Gastrocnemius medialis (tissue), 4 donors: Measurements from ENCODE around the gene VEZF1. TPM values are rescaled to one million over a fixed set of nuclear protein-coding genes. Genes with fewer than 3 reads are reported as not detected.
A peak's percentile ranks its signal among the peaks of the same experiment; 100 is the strongest.

ENCODE experiments used
- ATAC-seq, 2 donors: fragments of 150-250 bp; one replicate each; pipeline ENCODE4 v1.9.1; 2016
- DNase-seq, 2 donors: peaks; one replicate each; pipeline ENCODE4 v3.0.0-alpha.2; 2019
- H3K27ac ChIP-seq, 4 donors: fragments of 200-600 bp; sonication (generic); 1 replicate in 1 of 4; 2 replicates in 3 of 4; pipeline ENCODE4 v1.5.1; 2016 to 2018; ENCODE audit warnings: mild to moderate bottlenecking in 2 of 4, moderate library complexity in 1 of 4
- H3K27me3 ChIP-seq, 3 donors: fragments of 200-600 bp; sonication (generic) in 2 of 3; 1 replicate in 1 of 3; 2 replicates in 2 of 3; pipeline versions ENCODE4 v1.5.1 to v1.6.0; 2016 to 2019; ENCODE audit warnings: mild to moderate bottlenecking in 1 of 3, moderate library complexity in 1 of 3
- H3K36me3 ChIP-seq, 2 donors: fragments of 200-600 bp; sonication (generic) in 1 of 2; one replicate each; pipeline ENCODE4 v1.5.1; 2017 to 2018
- H3K4me1 ChIP-seq, 2 donors: fragments of 200-600 bp; sonication (generic) in 1 of 2; one replicate each; pipeline ENCODE4 v1.5.1; 2016 to 2017; ENCODE audit warnings: mild to moderate bottlenecking in 2 of 2
- H3K4me3 ChIP-seq, 4 donors: fragments of 200-600 bp; sonication (generic) in 3 of 4; 1 replicate in 1 of 4; 2 replicates in 3 of 4; pipeline ENCODE4 v1.5.1; 2016 to 2019; ENCODE audit warnings: mild to moderate bottlenecking in 2 of 4
- H3K9me3 ChIP-seq, 3 donors: fragments of 200-600 bp; sonication (generic) in 2 of 3; 1 replicate in 1 of 3; 2 replicates in 2 of 3; pipeline ENCODE4 v1.5.1; 2016 to 2019
- POLR2A ChIP-seq, 2 donors: fragments of 450-650 bp; IDR thresholded peaks; one replicate each; pipeline ENCODE4 v1.6.1; 2017; ENCODE audit warnings: antibody characterized with exemption in 2 of 2, mild to moderate bottlenecking in 2 of 2, moderate library complexity in 2 of 2
- in situ Hi-C, 4 donors: fragments of 200-750 bp; cut with MboI; loops; one replicate each; pipeline versions ENCODE4 v1.15.0 to v1.8.0; 2017; ENCODE audit warnings: low sequenced_read_pairs in 4 of 4
- intact Hi-C: fragments of 100-400 bp; cut with DNase I; formaldehyde crosslinking; loops from one replicate; pipeline ENCODE4 v1.15.1; 2023; ENCODE audit warnings: low total_unique reads
- total RNA-seq, 4 donors: library from RNA; depleted of rRNA; stranded (reverse); fragments of >200 nt; gene quantifications; one replicate each; pipeline versions ENCODE4 v1.1.0 to v1.2.3, GENCODE V29; 2016
- TF ChIP-seq, protein P1 (sequence below), 5 experiments: fragments of 450-650 bp in 3 of 5; fragments of 200-600 bp in 2 of 5; sonication (generic) in 2 of 5; IDR thresholded peaks in 4 of 5; conservative IDR thresholded peaks in 1 of 5; 1 replicate in 4 of 5; 2 replicates in 1 of 5; pipeline ENCODE4 v1.5.1; 2016 to 2019; ENCODE audit warnings: antibody characterized with exemption in 5 of 5, mild to moderate bottlenecking in 3 of 5, moderate library complexity in 3 of 5

VEZF1 gene
- total RNA-seq, 4 donors from 2014 or later = 99.9 to 137 (median 106) TPM

DNA sequence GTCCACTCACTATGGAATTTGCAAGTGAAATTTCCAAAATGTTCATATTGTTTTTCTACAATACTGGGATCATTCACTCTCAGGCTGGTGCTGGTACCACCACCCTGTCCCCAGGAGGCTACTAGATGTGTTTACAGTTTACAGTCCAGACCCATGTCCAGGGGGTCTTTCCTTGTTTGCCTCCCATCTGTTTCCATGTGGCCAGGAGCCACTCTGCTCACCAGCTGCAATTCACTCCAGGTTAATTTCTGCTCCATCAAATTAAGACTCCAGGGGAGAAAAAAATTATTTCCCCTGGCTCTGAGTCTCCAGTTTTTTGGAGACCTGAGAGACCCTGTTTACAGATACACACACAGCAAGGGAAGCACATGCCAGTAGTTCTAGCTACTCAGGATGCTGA lies 31.5 kb upstream of the VEZF1 start:
- no peak for DNase-seq
- no peaks in the 10 kb centered on the region for H3K4me1 ChIP-seq
- H3K36me3 ChIP-seq = no peaks in the 10 kb centered on the region
- no peaks in the 10 kb centered on the region for H3K9me3 ChIP-seq
- no peak for TF ChIP-seq POLR2A (IDR thresholded peaks at IDR 0.05)
- TF ChIP-seq, protein P1, sequence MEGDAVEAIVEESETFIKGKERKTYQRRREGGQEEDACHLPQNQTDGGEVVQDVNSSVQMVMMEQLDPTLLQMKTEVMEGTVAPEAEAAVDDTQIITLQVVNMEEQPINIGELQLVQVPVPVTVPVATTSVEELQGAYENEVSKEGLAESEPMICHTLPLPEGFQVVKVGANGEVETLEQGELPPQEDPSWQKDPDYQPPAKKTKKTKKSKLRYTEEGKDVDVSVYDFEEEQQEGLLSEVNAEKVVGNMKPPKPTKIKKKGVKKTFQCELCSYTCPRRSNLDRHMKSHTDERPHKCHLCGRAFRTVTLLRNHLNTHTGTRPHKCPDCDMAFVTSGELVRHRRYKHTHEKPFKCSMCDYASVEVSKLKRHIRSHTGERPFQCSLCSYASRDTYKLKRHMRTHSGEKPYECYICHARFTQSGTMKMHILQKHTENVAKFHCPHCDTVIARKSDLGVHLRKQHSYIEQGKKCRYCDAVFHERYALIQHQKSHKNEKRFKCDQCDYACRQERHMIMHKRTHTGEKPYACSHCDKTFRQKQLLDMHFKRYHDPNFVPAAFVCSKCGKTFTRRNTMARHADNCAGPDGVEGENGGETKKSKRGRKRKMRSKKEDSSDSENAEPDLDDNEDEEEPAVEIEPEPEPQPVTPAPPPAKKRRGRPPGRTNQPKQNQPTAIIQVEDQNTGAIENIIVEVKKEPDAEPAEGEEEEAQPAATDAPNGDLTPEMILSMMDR (IDR thresholded peaks at IDR 0.05 in 4 of 5, conservative IDR thresholded peaks at IDR 0.05 in 1 of 5) = no peak
- H3K27me3 ChIP-seq = no peaks in the 10 kb centered on the region
- H3K4me3 ChIP-seq = no peak overlapping the region
- in situ Hi-C loops = loop anchor here (10.0 to 25.0 kb wide), 4 partner anchors 55 to 895 kb away; no protein-coding TSS in a partner anchor
- no peak overlapping the region for H3K27ac ChIP-seq
- no peak for ATAC-seq
- intact Hi-C loops = no loop called here

DNA sequence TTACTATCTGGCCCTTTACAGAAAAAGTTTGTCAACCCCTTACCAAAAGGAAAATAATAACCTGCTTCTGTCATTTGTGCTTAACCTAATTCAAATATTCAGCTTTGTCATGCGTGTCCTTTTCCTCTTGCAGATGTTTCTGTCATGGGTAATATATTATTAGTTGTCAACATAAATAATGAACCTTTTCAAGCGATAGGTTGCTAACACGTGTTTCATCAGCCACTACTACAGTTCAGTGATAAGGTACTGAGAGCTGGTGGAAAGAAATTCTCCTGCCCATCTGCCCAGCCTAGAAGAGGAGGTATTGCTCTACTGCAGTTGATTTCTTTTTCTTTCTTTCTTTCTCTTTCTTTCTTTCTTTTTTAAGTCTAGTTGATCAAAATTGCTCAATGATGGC lies 31.0 kb upstream of the VEZF1 start:
- no peaks in the 10 kb centered on the region for H3K27me3 ChIP-seq
- no peak for ATAC-seq
- H3K4me3 ChIP-seq = no peak overlapping the region
- H3K9me3 ChIP-seq = no peaks in the 10 kb centered on the region
- no peaks in the 10 kb centered on the region for H3K36me3 ChIP-seq
- TF ChIP-seq POLR2A (IDR thresholded peaks at IDR 0.05) = no peak
- no peak overlapping the region for H3K27ac ChIP-seq
- intact Hi-C loops (no loop called here), in situ Hi-C loops (loop anchor here (10.0 to 25.0 kb wide), 4 partner anchors 56 to 894 kb away; no protein-coding TSS in a partner anchor)
- no peak for DNase-seq
- no peaks in the 10 kb centered on the region for H3K4me1 ChIP-seq

DNA sequence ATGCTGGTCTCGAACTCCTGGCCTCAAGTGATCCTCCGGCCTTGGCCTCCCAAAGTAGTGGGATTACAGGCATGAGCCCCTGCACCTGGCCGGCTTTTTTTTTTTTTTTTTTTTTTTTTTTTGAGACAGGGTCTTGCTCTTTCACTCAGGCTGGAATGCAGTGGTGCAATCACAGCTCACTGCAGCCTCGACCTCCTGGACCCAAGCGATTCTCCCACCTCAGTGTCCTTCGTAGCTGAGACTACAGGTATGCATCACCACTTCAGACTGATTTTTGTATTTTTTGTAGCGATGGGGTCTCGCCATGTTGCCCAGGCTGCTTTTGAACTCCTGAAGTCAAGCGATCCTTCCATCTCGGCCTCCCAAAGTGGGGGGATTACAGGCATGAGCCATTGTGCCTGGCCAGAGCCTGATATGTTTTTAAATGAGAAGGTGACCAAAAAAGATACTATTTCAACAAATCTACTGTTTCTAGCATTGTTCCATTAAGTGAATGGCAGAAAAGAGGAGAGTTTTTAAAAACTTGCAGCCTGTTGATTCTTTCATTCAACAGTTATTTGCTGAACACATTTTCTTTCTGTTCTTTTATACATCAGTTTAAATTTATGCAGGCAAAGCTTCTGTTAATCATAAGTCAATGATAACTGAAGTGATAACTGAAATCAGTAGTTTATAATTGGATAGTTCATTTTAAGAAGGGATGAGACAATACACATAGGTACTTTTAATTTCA lies 22.2 kb upstream of the VEZF1 start:
- Histone ChIP-seq H3K4me3 (no peak overlapping the region), H3K9me3 (no peaks in the 10 kb centered on the region), H3K4me1 (peaks cover 17% of the 10 kb centered on the region in 2 donors), H3K36me3 (peaks cover 0 to 8% of the 10 kb centered on the region in 2 donors), H3K27ac (no peak overlapping the region), H3K27me3 (no peaks in the 10 kb centered on the region)
- DNase-seq (no peak), ATAC-seq (no peak)
- TF ChIP-seq, protein P1 (IDR thresholded peaks at IDR 0.05 in 4 of 5, conservative IDR thresholded peaks at IDR 0.05 in 1 of 5) = no peak
- intact Hi-C loops (no loop called here), in situ Hi-C loops (loop anchor here (10.0 to 25.0 kb wide), 4 partner anchors 65 to 885 kb away; no protein-coding TSS in a partner anchor)

DNA sequence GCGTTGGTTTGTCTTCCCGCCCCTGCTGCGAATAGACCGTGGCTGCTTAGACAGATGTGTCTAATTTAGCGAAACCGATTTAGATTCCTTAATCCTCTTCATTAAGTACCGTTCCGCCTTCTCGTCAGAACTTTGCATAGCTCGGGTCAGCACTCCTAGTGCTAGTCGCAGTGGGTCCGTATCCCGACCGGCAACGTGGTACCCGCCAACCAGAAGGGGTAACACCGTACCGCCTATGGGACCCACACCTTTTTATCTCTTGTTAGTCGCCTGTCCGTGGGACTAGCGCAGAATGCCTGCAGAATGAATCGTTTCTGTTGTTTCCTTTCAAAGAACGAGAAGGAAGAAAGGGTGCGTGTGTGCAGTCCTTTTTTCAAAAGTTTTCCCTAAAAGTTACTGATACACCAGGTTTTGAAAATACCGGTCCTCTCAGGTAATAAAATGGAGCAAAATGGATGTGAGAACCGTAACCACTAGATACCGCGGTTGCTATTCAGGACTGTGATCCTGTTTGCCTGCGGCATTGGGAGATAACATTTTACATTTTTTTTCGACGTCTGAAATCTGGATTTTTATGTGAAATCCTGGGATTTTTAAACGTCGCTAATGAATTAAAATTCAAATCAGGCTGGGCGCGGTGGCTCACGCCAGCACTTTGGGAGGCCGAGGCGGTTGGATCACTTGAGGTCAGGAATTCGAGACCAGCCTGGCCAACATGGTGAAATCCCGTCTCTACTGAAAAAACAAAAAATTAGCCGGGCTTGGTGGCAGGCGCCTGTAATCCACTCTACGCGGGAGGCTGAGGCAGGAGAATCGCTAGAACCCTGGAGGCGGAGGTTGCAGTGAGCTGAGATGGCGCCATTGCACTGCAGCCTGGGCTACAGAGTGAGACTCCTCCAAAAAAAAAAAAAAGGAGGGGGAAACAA lies 20.0 kb upstream of the VEZF1 start:
- Histone ChIP-seq H3K4me1 (peaks cover 38 to 39% of the 10 kb centered on the region in 2 donors), H3K9me3 (no peaks in the 10 kb centered on the region), H3K27ac (peak overlapping the region; percentile 96 to 100 (median 100)), H3K36me3 (peaks cover 0 to 30% of the 10 kb centered on the region in 2 donors), H3K27me3 (no peaks in the 10 kb centered on the region), H3K4me3 (peak overlapping the region; percentile 91 to 98 (median 97))
- ATAC-seq (peak; percentile 3 to 6), DNase-seq (no peak)
- TF ChIP-seq POLR2A (IDR thresholded peaks at IDR 0.05) = no peak
- in situ Hi-C loops (loop anchor here in 2 of 4 donors (10.0 to 25.0 kb wide), 2 partner anchors 104 to 107 kb away; no protein-coding TSS in a partner anchor), intact Hi-C loops (loop anchor here (1.0 to 10.0 kb wide), 8 partner anchors 19 to 923 kb away; partner anchors contain the start of genes AKAP1, MRPS23 and VEZF1)

DNA sequence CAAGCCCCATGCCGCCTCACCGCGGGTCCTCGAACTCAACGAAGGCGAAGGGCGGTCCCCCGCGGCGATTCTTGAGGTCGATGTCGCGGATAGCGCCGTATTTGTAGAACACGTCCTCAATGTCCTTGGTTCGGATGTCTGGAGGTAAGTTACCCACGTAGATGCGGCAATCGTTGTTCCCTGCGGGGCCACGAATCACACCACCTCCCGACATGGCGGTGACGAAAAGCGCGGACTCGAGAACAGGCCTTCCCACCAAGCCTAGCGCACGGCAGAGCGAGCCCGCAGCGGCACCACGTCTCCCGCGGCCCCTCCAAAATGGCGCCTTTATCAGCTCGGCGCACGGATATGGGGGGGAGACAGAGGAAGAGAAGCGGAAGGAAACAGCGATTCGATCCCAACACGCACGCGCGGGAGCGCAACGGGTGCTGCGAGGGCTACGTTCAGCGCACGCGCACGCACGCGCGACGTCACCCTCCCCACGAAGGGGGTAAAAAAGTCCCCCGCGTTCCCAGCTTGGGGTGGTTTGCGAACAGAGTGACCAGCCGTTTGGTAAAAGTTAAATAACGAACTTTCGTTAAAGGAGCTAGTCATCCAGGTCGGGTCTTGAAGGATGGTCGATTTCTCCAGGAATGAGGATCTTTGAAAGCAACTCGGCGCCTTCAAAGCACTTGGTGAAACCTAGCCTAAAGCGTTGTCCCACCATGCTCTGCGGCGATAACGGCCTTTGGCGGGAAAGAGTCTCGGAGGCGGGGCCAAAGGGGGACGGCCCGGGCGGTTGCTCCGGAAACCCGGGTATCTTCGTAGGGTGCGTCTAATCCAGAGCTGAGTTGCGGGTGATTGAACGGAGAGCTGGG lies 19.1 kb upstream of the VEZF1 start, which contains the start of gene SRSF1:
SRSF1 (minus strand) TSS at position 323 of the 857 bp plus-strand sequence; CDS start at position 214, 109 bp downstream.
- in situ Hi-C loops = loop anchor here in 2 of 4 donors (10.0 to 25.0 kb wide), 2 partner anchors 105 to 108 kb away; no protein-coding TSS in a partner anchor

More for the DNA sequence above, 19.1 kb upstream of the VEZF1 start, which contains the start of gene SRSF1:
- peak within 1 kb of the TSS; percentile 96 to 100 (median 100) for H3K27ac ChIP-seq
- TF ChIP-seq, protein P1 (IDR thresholded peaks at IDR 0.05 in 4 of 5, conservative IDR thresholded peaks at IDR 0.05 in 1 of 5) = peak in 1 of 5 experiments; percentile 25
- TF ChIP-seq POLR2A (IDR thresholded peaks at IDR 0.05) = peak; percentile 97 to 98
- peaks cover 47 to 48% of the 10 kb centered on the region in 2 donors for H3K4me1 ChIP-seq
- ATAC-seq (peak; percentile 90 to 93), DNase-seq (peak; percentile 95 to 96)
- peak within 1 kb of the TSS; percentile 91 to 98 (median 97) for H3K4me3 ChIP-seq
- intact Hi-C loops = loop anchor here (1.0 to 10.0 kb wide), 8 partner anchors 18 to 922 kb away; partner anchors contain the start of genes AKAP1, MRPS23 and VEZF1
- no peaks in the 10 kb centered on the region for H3K9me3 ChIP-seq
- peaks cover 0 to 39% of the 10 kb centered on the region in 2 donors for H3K36me3 ChIP-seq
- no peaks in the 10 kb centered on the region for H3K27me3 ChIP-seq
